ENCODE results near the gene TBL1X.

DNA sequence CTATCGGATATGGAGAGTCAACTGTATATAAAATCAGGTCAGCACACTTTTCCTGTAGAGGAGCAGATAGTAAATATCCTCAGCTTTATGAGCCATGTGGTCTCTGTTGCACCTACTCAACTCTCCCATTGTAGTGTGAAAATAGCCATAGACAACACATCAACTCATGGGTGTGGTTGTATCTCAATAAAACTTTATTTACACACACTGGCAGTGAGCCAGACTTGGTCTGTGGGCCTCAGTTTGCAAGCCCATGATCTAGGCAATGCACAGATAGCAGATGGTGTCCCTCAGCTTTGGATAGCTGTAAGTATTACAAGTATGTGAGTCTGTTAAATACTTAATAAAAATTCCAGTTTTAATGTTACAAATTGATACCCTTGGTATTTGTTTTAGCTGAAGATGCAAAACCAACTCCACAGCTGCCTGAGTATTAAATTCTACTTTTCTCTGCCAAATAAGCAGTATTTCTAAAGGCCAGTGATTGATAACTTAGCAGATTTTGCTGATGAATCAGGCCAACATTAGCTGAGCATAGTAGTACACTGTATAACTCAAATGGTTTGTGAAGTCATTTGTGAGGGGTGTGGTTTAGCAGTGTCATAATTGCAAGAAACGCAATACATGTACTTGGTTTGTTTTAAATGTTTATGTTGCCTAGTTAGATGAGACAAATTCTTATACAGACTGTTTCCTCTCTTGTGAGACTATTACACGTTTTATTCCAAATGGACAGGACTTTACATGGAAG, 213.5 kb downstream of the TBL1X start:
- TF ChIP-seq, protein P1, sequence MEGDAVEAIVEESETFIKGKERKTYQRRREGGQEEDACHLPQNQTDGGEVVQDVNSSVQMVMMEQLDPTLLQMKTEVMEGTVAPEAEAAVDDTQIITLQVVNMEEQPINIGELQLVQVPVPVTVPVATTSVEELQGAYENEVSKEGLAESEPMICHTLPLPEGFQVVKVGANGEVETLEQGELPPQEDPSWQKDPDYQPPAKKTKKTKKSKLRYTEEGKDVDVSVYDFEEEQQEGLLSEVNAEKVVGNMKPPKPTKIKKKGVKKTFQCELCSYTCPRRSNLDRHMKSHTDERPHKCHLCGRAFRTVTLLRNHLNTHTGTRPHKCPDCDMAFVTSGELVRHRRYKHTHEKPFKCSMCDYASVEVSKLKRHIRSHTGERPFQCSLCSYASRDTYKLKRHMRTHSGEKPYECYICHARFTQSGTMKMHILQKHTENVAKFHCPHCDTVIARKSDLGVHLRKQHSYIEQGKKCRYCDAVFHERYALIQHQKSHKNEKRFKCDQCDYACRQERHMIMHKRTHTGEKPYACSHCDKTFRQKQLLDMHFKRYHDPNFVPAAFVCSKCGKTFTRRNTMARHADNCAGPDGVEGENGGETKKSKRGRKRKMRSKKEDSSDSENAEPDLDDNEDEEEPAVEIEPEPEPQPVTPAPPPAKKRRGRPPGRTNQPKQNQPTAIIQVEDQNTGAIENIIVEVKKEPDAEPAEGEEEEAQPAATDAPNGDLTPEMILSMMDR (conservative IDR thresholded peaks at IDR 0.05; ENCODE audit: low read length) = no peak
- TF ChIP-seq EZH2phosphoT487 (IDR thresholded peaks at IDR 0.05; ENCODE audit: borderline replicate concordance, low read depth, low read length) = no peak

Measured in OCI-LY7 (cell line).